B cell (primary cell): ENCODE data around the gene ABCC5. TPM values are rescaled to one million over a fixed set of nuclear protein-coding genes. Genes with fewer than 3 reads are reported as not detected.

Experiments
- ATAC-seq: fragments of 200-7000 bp; cut with Tn5 transposase; one replicate; pipeline ENCODE4 v1.10.0; 2021; ENCODE audit warnings: low read depth, mild to moderate bottlenecking, moderate number of reproducible peaks, moderate library complexity
- CTCF ChIA-PET: fragments of 350-600 bp; sonication (Branson Sonifier 250); formaldehyde crosslinking; loops from one replicate; lab custom pipeline; 2021; ENCODE audit warnings: antibody characterized with exemption, inconsistent platforms; lab: Charles Lee
- POLR2A ChIA-PET: fragments of 350-600 bp; sonication (Branson Sonifier 250); formaldehyde crosslinking; loops from one replicate; lab custom pipeline; 2021; ENCODE audit warnings: antibody characterized with exemption; lab: Charles Lee
- DNase-seq: peaks from one replicate; pipeline ENCODE4 v3.0.0; 2013
- H2AFZ ChIP-seq: 2 replicates; pipeline ENCODE4 v1.6.1; 2012; ENCODE audit warnings: mild to moderate bottlenecking, low read depth, low read length; ENCODE audit not compliant: insufficient read depth, poor library complexity, severe bottlenecking
- H3K27ac ChIP-seq, 2 donors: 1 replicate in 1 of 2; 2 replicates in 1 of 2; pipeline ENCODE4 v1.5.1; 2012 to 2013; ENCODE audit warnings: low read length in 2 of 2, mild to moderate bottlenecking in 2 of 2, moderate library complexity in 1 of 2
- H3K27me3 ChIP-seq, 4 experiments: fragments of 200-600 bp in 1 of 4; sonication (generic) in 1 of 4; replicated peaks in 1 of 4; 1 replicate in 2 of 4; 2 replicates in 2 of 4; pipeline versions ENCODE4 v1.6.1 to v1.7.0; 2013 to 2016; ENCODE audit warnings: low read length in 3 of 4, mild to moderate bottlenecking in 2 of 4, mixed read lengths in 1 of 4, moderate library complexity in 1 of 4; ENCODE audit not compliant: insufficient read depth in 4 of 4, control insufficient read depth in 3 of 4; ENCODE audit errors: control extremely low read depth in 1 of 4
- H3K36me3 ChIP-seq, 2 experiments: replicated peaks in 1 of 2; 1 replicate in 1 of 2; 2 replicates in 1 of 2; pipeline versions ENCODE4 v1.6.1 to v1.7.1; 2013; ENCODE audit warnings: low read length in 1 of 2; ENCODE audit not compliant: insufficient read depth in 2 of 2, control insufficient read depth in 1 of 2; ENCODE audit errors: control extremely low read depth in 1 of 2, extremely low read depth in 1 of 2
- H3K4me1 ChIP-seq, 2 donors: fragments of 200-600 bp in 1 of 2; sonication (generic) in 1 of 2; 1 replicate in 1 of 2; 2 replicates in 1 of 2; pipeline versions ENCODE4 v1.5.1 to v1.6.1; 2013 to 2017; ENCODE audit warnings: low read length in 2 of 2; ENCODE audit not compliant: control insufficient read depth in 2 of 2, insufficient read depth in 2 of 2
- H3K4me2 ChIP-seq: replicated peaks from 2 replicates; pipeline ENCODE3; 2012; ENCODE audit warnings: mild to moderate bottlenecking, low read depth, low read length; ENCODE audit not compliant: poor library complexity, severe bottlenecking
- H3K4me3 ChIP-seq, 5 experiments: fragments of 200-600 bp in 1 of 5; sonication (generic) in 1 of 5; 1 replicate in 3 of 5; 2 replicates in 2 of 5; pipeline versions ENCODE4 v1.5.1 to v1.7.0; 2011 to 2016; ENCODE audit warnings: low read length in 4 of 5, mild to moderate bottlenecking in 4 of 5, low read depth in 2 of 5, control low read depth in 1 of 5, moderate library complexity in 1 of 5; ENCODE audit not compliant: insufficient read depth in 1 of 5; ENCODE audit errors: control extremely low read depth in 1 of 5, extremely low read depth in 1 of 5
- H3K79me2 ChIP-seq: fragments of 200-600 bp; sonication (generic); one replicate; pipeline ENCODE4 v1.6.0; 2016; ENCODE audit warnings: low read length; ENCODE audit not compliant: control insufficient read depth, insufficient read depth
- H3K9ac ChIP-seq: fragments of 200-600 bp; sonication (generic); 2 replicates; pipeline ENCODE4 v1.6.1; 2017; ENCODE audit warnings: mild to moderate bottlenecking, low read length, moderate library complexity
- H3K9me3 ChIP-seq, 3 donors: one replicate each; pipeline versions ENCODE4 v1.6.1 to v1.7.1; 2013; ENCODE audit warnings: low read length in 2 of 3; ENCODE audit not compliant: control insufficient read depth in 2 of 3, insufficient read depth in 1 of 3; ENCODE audit errors: control extremely low read depth in 1 of 3
- H4K20me1 ChIP-seq: 2 replicates; pipeline ENCODE4 v1.6.0; 2012; ENCODE audit warnings: mild to moderate bottlenecking, low read length; ENCODE audit not compliant: insufficient read depth, control insufficient read depth, poor library complexity, severe bottlenecking
- H3K27ac Mint-ChIP-seq: one replicate; pipeline ENCODE4 v1.8.0; 2021; ENCODE audit warnings: mixed read lengths
- H3K27me3 Mint-ChIP-seq: one replicate; pipeline ENCODE4 v1.8.0; 2021; ENCODE audit warnings: mixed read lengths
- H3K4me1 Mint-ChIP-seq: one replicate; pipeline ENCODE4 v1.8.0; 2021; ENCODE audit warnings: mixed read lengths
- H3K4me3 Mint-ChIP-seq: one replicate; pipeline ENCODE4 v1.8.0; 2021; ENCODE audit warnings: mixed read lengths
- H3K9me3 Mint-ChIP-seq: one replicate; pipeline ENCODE4 v1.8.0; 2022; ENCODE audit warnings: mixed read lengths; ENCODE audit not compliant: insufficient read depth
- EZH2 ChIP-seq: IDR thresholded peaks from 2 replicates; pipeline ENCODE4 v1.6.1; 2012; ENCODE audit warnings: borderline replicate concordance, low read depth, mild to moderate bottlenecking, moderate library complexity, low read length; ENCODE audit not compliant: insufficient read depth, poor library complexity, severe bottlenecking
- WGBS: methylation state at CpG from one replicate; pipeline ENCODE4 v1.1.5; 2013; ENCODE audit warnings: missing lambda C conversion rate; ENCODE audit not compliant: insufficient coverage; 5-methylcytosine and 5-hydroxymethylcytosine counted together
- intact Hi-C: fragments of 100-400 bp; cut with micrococcal nuclease; formaldehyde crosslinking; loops from one replicate; pipeline ENCODE4 v1.10.0; 2022
- polyA plus RNA-seq: library from polyadenylated mRNA; depleted of rRNA; stranded (reverse); fragments of >200 nt; gene quantifications from 2 replicates; pipeline ENCODE4 v1.2.3, GENCODE V29; 2012
- total RNA-seq, 2 donors: library from RNA; stranded (reverse); fragments of 120-200 nt in 1 of 2; gene quantifications; 1 replicate in 1 of 2; 2 replicates in 1 of 2; pipeline versions ENCODE4 v1.2.3 to v1.2.4, GENCODE V29; 2013 to 2022
- TF ChIP-seq, protein P1 (sequence below): fragments of 200-600 bp; IDR thresholded peaks from one replicate; pipeline ENCODE4 v1.8.0; 2022; ENCODE audit warnings: antibody characterized with exemption, mild to moderate bottlenecking

The ABCC5 gene
- total and polyA plus RNA-seq, 2 donors (not counting 1 experiment from before 2014, with no cell fraction given), result 13.4 to 29.5 TPM

DNA sequence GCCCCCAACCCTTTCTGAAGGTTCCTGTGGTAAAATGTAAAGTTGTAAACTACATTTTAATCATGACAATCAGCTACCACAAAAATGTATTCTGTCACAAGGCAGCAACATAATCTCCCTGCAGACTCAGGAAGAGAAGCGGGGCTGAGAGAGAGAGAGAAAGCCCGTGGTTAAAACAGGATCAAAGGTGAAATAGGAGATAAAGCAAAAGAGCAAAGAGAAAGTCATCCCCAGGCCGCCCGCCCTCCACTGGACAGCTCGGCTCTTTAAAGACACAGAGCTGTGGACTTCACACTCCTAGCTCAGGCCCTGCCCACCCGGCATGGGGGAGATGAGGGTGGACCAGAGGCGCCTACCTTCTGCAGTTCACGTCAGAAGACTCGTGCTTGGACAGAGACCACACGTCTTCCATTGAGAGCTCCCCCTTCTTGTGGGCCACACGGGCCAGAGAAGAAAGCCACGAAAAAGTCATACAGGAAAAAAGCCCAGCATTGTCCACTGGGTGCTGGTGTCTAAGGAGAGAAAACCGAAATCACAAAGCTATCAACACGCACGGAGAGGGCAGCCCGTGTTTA, 29.4 kb downstream of the ABCC5 start:
- H3K36me3 ChIP-seq, result peaks cover 3 to 14% of the 10 kb centered on the region in 2 experiments
- ChIA-PET POLR2A (no interaction called here), CTCF (no interaction called here)
- no peaks in the 10 kb centered on the region for H4K20me1 ChIP-seq
- H2AFZ ChIP-seq, result no peak overlapping the region
- H3K27ac ChIP-seq, result no peak overlapping the region
- no peaks in the 10 kb centered on the region for H3K79me2 ChIP-seq
- intact Hi-C loops, result no loop called here
- no peaks in the 10 kb centered on the region for H3K9me3 ChIP-seq
- ATAC-seq (no peak), DNase-seq (no peak)
- 93% methylated on average over 16 of the region's 16 CpGs for WGBS
- H3K4me2 ChIP-seq, result no peak overlapping the region
- H3K4me3 Mint-ChIP-seq, result no peak overlapping the region
- no peaks in the 10 kb centered on the region for H3K27me3 Mint-ChIP-seq
- H3K4me3 ChIP-seq, result no peak overlapping the region
- no peaks in the 10 kb centered on the region for H3K9me3 Mint-ChIP-seq
- H3K9ac ChIP-seq, result no peak overlapping the region
- H3K4me1 Mint-ChIP-seq, result no peaks in the 10 kb centered on the region
- TF ChIP-seq EZH2, result no peak
- TF ChIP-seq, protein P1, sequence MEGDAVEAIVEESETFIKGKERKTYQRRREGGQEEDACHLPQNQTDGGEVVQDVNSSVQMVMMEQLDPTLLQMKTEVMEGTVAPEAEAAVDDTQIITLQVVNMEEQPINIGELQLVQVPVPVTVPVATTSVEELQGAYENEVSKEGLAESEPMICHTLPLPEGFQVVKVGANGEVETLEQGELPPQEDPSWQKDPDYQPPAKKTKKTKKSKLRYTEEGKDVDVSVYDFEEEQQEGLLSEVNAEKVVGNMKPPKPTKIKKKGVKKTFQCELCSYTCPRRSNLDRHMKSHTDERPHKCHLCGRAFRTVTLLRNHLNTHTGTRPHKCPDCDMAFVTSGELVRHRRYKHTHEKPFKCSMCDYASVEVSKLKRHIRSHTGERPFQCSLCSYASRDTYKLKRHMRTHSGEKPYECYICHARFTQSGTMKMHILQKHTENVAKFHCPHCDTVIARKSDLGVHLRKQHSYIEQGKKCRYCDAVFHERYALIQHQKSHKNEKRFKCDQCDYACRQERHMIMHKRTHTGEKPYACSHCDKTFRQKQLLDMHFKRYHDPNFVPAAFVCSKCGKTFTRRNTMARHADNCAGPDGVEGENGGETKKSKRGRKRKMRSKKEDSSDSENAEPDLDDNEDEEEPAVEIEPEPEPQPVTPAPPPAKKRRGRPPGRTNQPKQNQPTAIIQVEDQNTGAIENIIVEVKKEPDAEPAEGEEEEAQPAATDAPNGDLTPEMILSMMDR, result no peak
- H3K27ac Mint-ChIP-seq, result no peak overlapping the region
- no peaks in the 10 kb centered on the region for H3K27me3 ChIP-seq
- H3K4me1 ChIP-seq, result no peaks in the 10 kb centered on the region

DNA sequence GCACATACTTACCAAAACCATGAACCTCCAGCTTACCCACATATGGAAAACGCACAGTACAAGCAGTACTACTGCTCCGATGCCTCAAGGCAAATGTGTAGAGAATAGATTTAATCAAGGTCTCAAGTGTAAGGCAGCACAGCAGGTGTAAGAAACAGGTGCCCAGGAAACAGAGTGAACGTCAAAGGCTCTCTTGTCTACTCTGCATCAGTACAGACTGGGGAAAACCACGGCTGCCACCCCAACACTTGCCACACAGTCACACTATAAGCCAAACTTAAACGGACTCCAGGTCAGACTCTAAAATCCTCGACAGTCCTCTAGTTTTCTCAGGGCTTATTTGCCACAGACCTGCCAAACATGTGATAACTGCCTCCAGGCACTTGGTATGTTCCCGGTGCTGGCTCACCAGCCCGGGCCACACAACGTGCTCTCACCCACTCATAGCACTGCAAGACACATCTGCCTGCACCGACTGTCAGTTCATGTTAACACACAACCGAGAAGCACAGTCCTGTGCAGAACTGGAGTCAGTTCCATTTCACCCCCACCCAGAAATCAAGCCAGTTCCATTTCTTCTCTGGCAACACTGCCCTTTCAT, 30.6 kb downstream of the ABCC5 start:
- TF ChIP-seq, protein P1, result no peak
- TF ChIP-seq EZH2, result no peak
- Histone ChIP-seq H3K27ac (no peak overlapping the region), H3K9me3 (no peaks in the 10 kb centered on the region), H3K4me2 (no peak overlapping the region), H4K20me1 (no peaks in the 10 kb centered on the region), H3K9ac (no peak overlapping the region), H3K27me3 (no peaks in the 10 kb centered on the region), H3K79me2 (no peaks in the 10 kb centered on the region), H3K4me1 (no peaks in the 10 kb centered on the region), H3K36me3 (peaks cover 3 to 22% of the 10 kb centered on the region in 2 experiments), H3K4me3 (no peak overlapping the region), H2AFZ (no peak overlapping the region)
- DNase-seq (no peak), ATAC-seq (no peak)
- no peaks in the 10 kb centered on the region for H3K9me3 Mint-ChIP-seq
- ChIA-PET POLR2A (no interaction called here), CTCF (no interaction called here)
- 83% methylated on average over 9 of the region's 11 CpGs for WGBS
- intact Hi-C loops, result no loop called here
- no peak overlapping the region for H3K4me3 Mint-ChIP-seq
- H3K4me1 Mint-ChIP-seq, result no peaks in the 10 kb centered on the region
- no peak overlapping the region for H3K27ac Mint-ChIP-seq
- H3K27me3 Mint-ChIP-seq, result no peaks in the 10 kb centered on the region
